HEK293 (cell line): Measurements from ENCODE around the gene TSPAN2.

Source experiments
- CTCF ChIA-PET: fragments of 350-600 bp; formaldehyde crosslinking; extraction: SDS; loops from one replicate; lab custom pipeline; 2021; ENCODE audit warnings: antibody characterized with exemption; lab: Yijun Ruan, JAX
- POLR2A ChIA-PET: fragments of 300-600 bp; formaldehyde crosslinking; extraction: SDS; loops from one replicate; lab custom pipeline; 2020; ENCODE audit warnings: antibody characterized with exemption, inconsistent platforms; lab: Yijun Ruan, JAX
- H3K27ac ChIP-seq: fragments of 200-500 bp; sonication (Bioruptor generic); 2 replicates; pipeline ENCODE4 v1.5.1; 2014; ENCODE audit warnings: low read depth, low read length, control low read depth, inconsistent platforms; ENCODE audit errors: extremely low read depth
- H3K36me3 ChIP-seq, 2 experiments: fragments of 200-500 bp in 1 of 2; sonication (Bioruptor generic) in 1 of 2; 1 replicate in 1 of 2; 2 replicates in 1 of 2; pipeline ENCODE4 v1.5.1; 2014 to 2017; ENCODE audit warnings: inconsistent platforms in 2 of 2, low read length in 2 of 2; ENCODE audit not compliant: control insufficient read depth in 2 of 2, insufficient read depth in 1 of 2
- H3K4me1 ChIP-seq: fragments of 200-500 bp; sonication (Bioruptor generic); 2 replicates; pipeline ENCODE4 v1.5.1; 2014; ENCODE audit warnings: mild to moderate bottlenecking, low read length, inconsistent platforms; ENCODE audit not compliant: control insufficient read depth, insufficient read depth
- H3K4me3 ChIP-seq: 2 replicates; pipeline ENCODE4 v1.5.1; 2011; ENCODE audit warnings: low read depth, mild to moderate bottlenecking, control low read depth, low read length, moderate library complexity
- H3K9me3 ChIP-seq: fragments of 200-500 bp; sonication (Bioruptor generic); 2 replicates; pipeline ENCODE4 v1.5.1; 2014; ENCODE audit warnings: low read depth, low read length, inconsistent platforms; ENCODE audit not compliant: control insufficient read depth, insufficient read depth
- EGR2 ChIP-seq: fragments of 450-650 bp; formaldehyde crosslinking; IDR thresholded peaks from 2 replicates; pipeline ENCODE4 v1.5.1; 2016; ENCODE audit warnings: low read depth, missing biosample characterization, missing genetic modification characterization
- IKZF3 ChIP-seq: fragments of 450-650 bp; IDR thresholded peaks from 2 replicates; pipeline ENCODE4 v1.5.0; 2018; ENCODE audit warnings: missing biosample characterization, mild to moderate bottlenecking, missing genetic modification characterization, moderate library complexity
- KLF8 ChIP-seq: fragments of 450-650 bp; formaldehyde crosslinking; IDR thresholded peaks from 2 replicates; pipeline ENCODE4 v1.5.1; 2016; ENCODE audit warnings: missing biosample characterization, missing genetic modification characterization
- SP7 ChIP-seq: fragments of 450-650 bp; formaldehyde crosslinking; IDR thresholded peaks from 2 replicates; pipeline ENCODE4 v1.5.1; 2016; ENCODE audit warnings: missing biosample characterization, missing genetic modification characterization
- TRIM28 ChIP-seq: IDR thresholded peaks from 2 replicates; pipeline ENCODE4 v1.6.1; 2011; ENCODE audit warnings: low read length, control low read depth, borderline replicate concordance
- ZBTB8A ChIP-seq: fragments of 450-650 bp; formaldehyde crosslinking; IDR thresholded peaks from 2 replicates; pipeline ENCODE4 v1.5.1; 2016; ENCODE audit warnings: missing biosample characterization, missing genetic modification characterization
- ZFHX2 ChIP-seq: fragments of 450-650 bp; formaldehyde crosslinking; conservative IDR thresholded peaks from 2 replicates; pipeline ENCODE4 v1.5.1; 2016; ENCODE audit warnings: missing biosample characterization, missing genetic modification characterization
- ZNF10 ChIP-seq: fragments of 450-650 bp; formaldehyde crosslinking; IDR thresholded peaks from 2 replicates; pipeline ENCODE4 v1.5.1; 2017; ENCODE audit warnings: missing biosample characterization, missing genetic modification characterization
- ZNF138 ChIP-seq: fragments of 450-650 bp; formaldehyde crosslinking; IDR thresholded peaks from 2 replicates; pipeline ENCODE4 v1.5.1; 2016; ENCODE audit warnings: missing biosample characterization, missing genetic modification characterization, borderline replicate concordance
- ZNF140 ChIP-seq: fragments of 450-650 bp; formaldehyde crosslinking; IDR thresholded peaks from 2 replicates; pipeline ENCODE4 v1.5.1; 2016; ENCODE audit warnings: missing biosample characterization, missing genetic modification characterization
- ZNF175 ChIP-seq: fragments of 450-650 bp; formaldehyde crosslinking; IDR thresholded peaks from 2 replicates; pipeline ENCODE4 v1.5.1; 2016; ENCODE audit warnings: missing biosample characterization, missing genetic modification characterization
- ZNF2 ChIP-seq: fragments of 450-650 bp; formaldehyde crosslinking; IDR thresholded peaks from 2 replicates; pipeline ENCODE4 v1.5.1; 2016; ENCODE audit warnings: missing biosample characterization, missing genetic modification characterization
- ZNF23 ChIP-seq: fragments of 450-650 bp; formaldehyde crosslinking; IDR thresholded peaks from 2 replicates; pipeline ENCODE4 v1.5.1; 2016; ENCODE audit warnings: missing biosample characterization, missing genetic modification characterization, borderline replicate concordance
- ZNF366 ChIP-seq: fragments of 450-650 bp; formaldehyde crosslinking; conservative IDR thresholded peaks from 2 replicates; pipeline ENCODE4 v1.5.1; 2016; ENCODE audit warnings: missing biosample characterization, missing genetic modification characterization
- ZNF433 ChIP-seq: fragments of 450-650 bp; formaldehyde crosslinking; IDR thresholded peaks from 2 replicates; pipeline ENCODE4 v1.5.1; 2016; ENCODE audit warnings: missing biosample characterization, missing genetic modification characterization, low read depth
- ZNF501 ChIP-seq: fragments of 450-650 bp; formaldehyde crosslinking; IDR thresholded peaks from 2 replicates; pipeline ENCODE4 v1.5.1; 2016; ENCODE audit warnings: missing biosample characterization, missing genetic modification characterization
- ZNF510 ChIP-seq: fragments of 450-650 bp; formaldehyde crosslinking; IDR thresholded peaks from 2 replicates; pipeline ENCODE4 v1.5.1; 2018; ENCODE audit warnings: mild to moderate bottlenecking, missing genetic modification characterization, missing biosample characterization; ENCODE audit not compliant: insufficient replicate concordance
- ZNF514 ChIP-seq: fragments of 450-650 bp; formaldehyde crosslinking; IDR thresholded peaks from 2 replicates; pipeline ENCODE4 v1.5.1; 2016; ENCODE audit warnings: missing biosample characterization, missing genetic modification characterization
- ZNF571 ChIP-seq: fragments of 450-650 bp; formaldehyde crosslinking; IDR thresholded peaks from 2 replicates; pipeline ENCODE4 v1.5.0; 2017; ENCODE audit warnings: missing biosample characterization, missing genetic modification characterization
- ZNF596 ChIP-seq: fragments of 450-650 bp; IDR thresholded peaks from 2 replicates; pipeline ENCODE4 v1.5.0; 2018; ENCODE audit warnings: missing biosample characterization, mild to moderate bottlenecking, missing genetic modification characterization, moderate library complexity
- ZNF776 ChIP-seq: fragments of 450-650 bp; formaldehyde crosslinking; IDR thresholded peaks from 2 replicates; pipeline ENCODE4 v1.5.0; 2017; ENCODE audit warnings: missing biosample characterization, missing genetic modification characterization, borderline replicate concordance
- ZNF777 ChIP-seq: fragments of 450-650 bp; formaldehyde crosslinking; IDR thresholded peaks from 2 replicates; pipeline ENCODE4 v1.5.1; 2017; ENCODE audit warnings: missing biosample characterization, missing genetic modification characterization, borderline replicate concordance
- ZNF830 ChIP-seq: fragments of 450-650 bp; IDR thresholded peaks from 2 replicates; pipeline ENCODE4 v1.5.0; 2018; ENCODE audit warnings: missing biosample characterization, missing genetic modification characterization, low read depth, mild to moderate bottlenecking, moderate library complexity
- TF ChIP-seq, protein P1 (sequence below): fragments of 450-650 bp; formaldehyde crosslinking; IDR thresholded peaks from 2 replicates; pipeline ENCODE4 v1.5.1; 2016; ENCODE audit warnings: missing biosample characterization, missing genetic modification characterization
- TF ChIP-seq, protein P2 (sequence below): fragments of 450-650 bp; formaldehyde crosslinking; IDR thresholded peaks from 2 replicates; pipeline ENCODE4 v1.5.1; 2016; ENCODE audit warnings: missing biosample characterization, missing genetic modification characterization, borderline replicate concordance
- TF ChIP-seq, protein P3 (sequence below): fragments of 450-650 bp; formaldehyde crosslinking; IDR thresholded peaks from 2 replicates; pipeline ENCODE4 v1.5.1; 2016; ENCODE audit warnings: missing biosample characterization, missing genetic modification characterization

The TSPAN2 gene

DNA sequence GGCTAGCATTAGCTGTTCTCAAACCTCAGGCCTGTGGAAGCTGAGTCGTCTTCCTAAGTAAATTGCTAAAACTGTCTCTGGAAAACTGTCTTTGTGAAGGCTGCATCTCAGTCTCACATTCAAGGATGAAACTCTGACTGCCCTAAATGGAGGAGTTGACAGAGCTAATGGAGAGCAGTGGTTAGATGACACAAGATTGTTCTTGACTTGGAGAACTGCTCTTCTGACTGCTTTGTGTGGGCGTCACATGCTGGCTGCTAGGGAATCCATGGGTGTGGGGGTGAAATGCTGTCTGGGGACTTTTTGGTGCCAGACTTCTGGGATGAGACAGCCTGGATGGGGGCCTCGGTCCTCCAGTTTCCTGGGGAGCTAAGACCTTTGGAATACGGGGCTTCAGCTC, 24.5 kb upstream of the TSPAN2 start:
- no peaks in the 10 kb centered on the region for H3K9me3 ChIP-seq
- H3K4me3 ChIP-seq: no peak overlapping the region
- H3K36me3 ChIP-seq: no peaks in the 10 kb centered on the region
- H3K4me1 ChIP-seq: no peaks in the 10 kb centered on the region; the same call in 1 of the 2 replicates
- POLR2A ChIA-PET: no interaction called here
- TF ChIP-seq ZNF501 (tag by site-specific recombination): no peak
- TF ChIP-seq ZNF2 (tag by site-specific recombination): no peak
- no peak for TF ChIP-seq ZNF596
- TF ChIP-seq ZFHX2 (tag by site-specific recombination): peak; percentile 40
- no peak for TF ChIP-seq ZNF510 (tag by site-specific recombination)
- no peak for TF ChIP-seq KLF8 (tag by site-specific recombination)
- no peak for TF ChIP-seq TRIM28
- TF ChIP-seq EGR2 (tag by site-specific recombination): 0 out of 2 replicates have a peak, but pooled peaks have one; percentile 31
- no peak for TF ChIP-seq ZNF433 (tag by site-specific recombination)
- TF ChIP-seq, protein P1, sequence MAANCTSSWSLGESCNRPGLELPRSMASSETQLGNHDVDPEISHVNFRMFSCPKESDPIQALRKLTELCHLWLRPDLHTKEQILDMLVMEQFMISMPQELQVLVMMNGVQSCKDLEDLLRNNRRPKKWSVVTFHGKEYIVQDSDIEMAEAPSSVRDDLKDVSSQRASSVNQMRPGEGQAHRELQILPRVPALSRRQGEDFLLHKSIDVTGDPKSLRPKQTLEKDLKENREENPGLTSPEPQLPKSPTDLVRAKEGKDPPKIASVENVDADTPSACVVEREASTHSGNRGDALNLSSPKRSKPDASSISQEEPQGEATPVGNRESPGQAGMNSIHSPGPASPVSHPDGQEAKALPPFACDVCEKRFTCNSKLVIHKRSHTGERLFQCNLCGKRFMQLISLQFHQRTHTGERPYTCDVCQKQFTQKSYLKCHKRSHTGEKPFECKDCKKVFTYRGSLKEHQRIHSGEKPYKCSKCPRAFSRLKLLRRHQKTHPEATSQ (tag by site-specific recombination): no peak
- TF ChIP-seq ZNF366: no peak
- CTCF ChIA-PET: interaction anchor here (0.6 to 3.5 kb wide), 20 partner anchors 12 to 534 kb away, joined by 3 to 27 read pairs (median 6); partner anchors contain the start of gene TSPAN2
- H3K27ac ChIP-seq: no peak overlapping the region

DNA sequence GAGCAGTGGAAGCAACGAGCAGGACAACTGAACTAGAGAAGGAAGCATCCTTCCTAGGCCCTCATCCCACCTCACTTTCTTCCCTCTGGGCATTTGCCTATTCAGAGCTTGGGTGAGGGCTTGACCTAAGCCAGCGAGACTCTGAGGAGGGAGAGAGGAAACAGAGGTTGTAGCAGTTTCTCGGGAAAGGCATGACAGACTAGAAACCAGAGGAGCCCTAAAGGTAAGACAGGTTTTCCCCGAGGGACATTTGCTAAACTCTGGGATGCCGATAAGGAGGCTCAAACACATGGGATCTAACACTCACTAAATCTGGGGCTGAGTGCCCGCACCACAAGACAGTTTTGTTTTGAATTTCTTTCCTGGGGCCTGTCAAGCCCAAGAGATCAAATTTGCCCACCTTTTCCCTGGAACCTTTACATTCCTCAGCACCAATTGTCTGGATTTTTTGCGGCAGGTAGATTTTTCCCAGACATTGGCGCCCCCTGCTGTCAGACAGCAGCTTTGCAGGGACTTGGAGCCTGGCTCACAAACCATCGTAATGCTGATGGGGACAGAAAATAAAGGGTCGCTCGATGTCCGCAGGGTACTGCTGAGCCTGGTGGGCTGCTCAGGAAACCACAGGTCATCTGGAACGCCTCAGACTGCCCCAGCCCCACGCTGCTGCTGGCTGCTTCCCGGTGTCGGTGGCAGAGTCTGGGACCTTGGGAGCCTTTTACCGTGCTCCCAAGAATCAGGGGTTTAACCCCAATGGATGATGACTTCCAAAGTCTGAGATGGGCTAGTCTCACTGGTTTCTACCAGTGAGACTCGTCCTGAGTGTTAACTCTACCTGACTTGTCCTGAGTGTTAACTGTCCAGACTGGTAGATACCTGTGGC, 23.4 kb upstream of the TSPAN2 start:
- Histone ChIP-seq H3K4me1 (no peaks in the 10 kb centered on the region; the same call in 1 of the 2 replicates), H3K9me3 (no peaks in the 10 kb centered on the region), H3K36me3 (no peaks in the 10 kb centered on the region), H3K27ac (no peak overlapping the region), H3K4me3 (no peak overlapping the region)
- ChIA-PET CTCF (interaction anchor here (0.6 to 3.5 kb wide), 34 partner anchors 9 to 1134 kb away, joined by 3 to 27 read pairs (median 4); partner anchors contain the start of genes OLFML3 and TSPAN2), POLR2A (no interaction called here)
- TF ChIP-seq, protein P2, sequence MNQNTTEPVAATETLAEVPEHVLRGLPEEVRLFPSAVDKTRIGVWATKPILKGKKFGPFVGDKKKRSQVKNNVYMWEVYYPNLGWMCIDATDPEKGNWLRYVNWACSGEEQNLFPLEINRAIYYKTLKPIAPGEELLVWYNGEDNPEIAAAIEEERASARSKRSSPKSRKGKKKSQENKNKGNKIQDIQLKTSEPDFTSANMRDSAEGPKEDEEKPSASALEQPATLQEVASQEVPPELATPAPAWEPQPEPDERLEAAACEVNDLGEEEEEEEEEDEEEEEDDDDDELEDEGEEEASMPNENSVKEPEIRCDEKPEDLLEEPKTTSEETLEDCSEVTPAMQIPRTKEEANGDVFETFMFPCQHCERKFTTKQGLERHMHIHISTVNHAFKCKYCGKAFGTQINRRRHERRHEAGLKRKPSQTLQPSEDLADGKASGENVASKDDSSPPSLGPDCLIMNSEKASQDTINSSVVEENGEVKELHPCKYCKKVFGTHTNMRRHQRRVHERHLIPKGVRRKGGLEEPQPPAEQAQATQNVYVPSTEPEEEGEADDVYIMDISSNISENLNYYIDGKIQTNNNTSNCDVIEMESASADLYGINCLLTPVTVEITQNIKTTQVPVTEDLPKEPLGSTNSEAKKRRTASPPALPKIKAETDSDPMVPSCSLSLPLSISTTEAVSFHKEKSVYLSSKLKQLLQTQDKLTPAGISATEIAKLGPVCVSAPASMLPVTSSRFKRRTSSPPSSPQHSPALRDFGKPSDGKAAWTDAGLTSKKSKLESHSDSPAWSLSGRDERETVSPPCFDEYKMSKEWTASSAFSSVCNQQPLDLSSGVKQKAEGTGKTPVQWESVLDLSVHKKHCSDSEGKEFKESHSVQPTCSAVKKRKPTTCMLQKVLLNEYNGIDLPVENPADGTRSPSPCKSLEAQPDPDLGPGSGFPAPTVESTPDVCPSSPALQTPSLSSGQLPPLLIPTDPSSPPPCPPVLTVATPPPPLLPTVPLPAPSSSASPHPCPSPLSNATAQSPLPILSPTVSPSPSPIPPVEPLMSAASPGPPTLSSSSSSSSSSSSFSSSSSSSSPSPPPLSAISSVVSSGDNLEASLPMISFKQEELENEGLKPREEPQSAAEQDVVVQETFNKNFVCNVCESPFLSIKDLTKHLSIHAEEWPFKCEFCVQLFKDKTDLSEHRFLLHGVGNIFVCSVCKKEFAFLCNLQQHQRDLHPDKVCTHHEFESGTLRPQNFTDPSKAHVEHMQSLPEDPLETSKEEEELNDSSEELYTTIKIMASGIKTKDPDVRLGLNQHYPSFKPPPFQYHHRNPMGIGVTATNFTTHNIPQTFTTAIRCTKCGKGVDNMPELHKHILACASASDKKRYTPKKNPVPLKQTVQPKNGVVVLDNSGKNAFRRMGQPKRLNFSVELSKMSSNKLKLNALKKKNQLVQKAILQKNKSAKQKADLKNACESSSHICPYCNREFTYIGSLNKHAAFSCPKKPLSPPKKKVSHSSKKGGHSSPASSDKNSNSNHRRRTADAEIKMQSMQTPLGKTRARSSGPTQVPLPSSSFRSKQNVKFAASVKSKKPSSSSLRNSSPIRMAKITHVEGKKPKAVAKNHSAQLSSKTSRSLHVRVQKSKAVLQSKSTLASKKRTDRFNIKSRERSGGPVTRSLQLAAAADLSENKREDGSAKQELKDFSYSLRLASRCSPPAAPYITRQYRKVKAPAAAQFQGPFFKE (tag by site-specific recombination): no peak
- no peak for TF ChIP-seq ZNF571 (tag by site-specific recombination)
- TF ChIP-seq ZNF175: no peak
- no peak for TF ChIP-seq ZNF10 (tag by site-specific recombination)
- no peak for TF ChIP-seq ZBTB8A (tag by site-specific recombination)
- no peak for TF ChIP-seq ZNF830 (tag by site-specific recombination)
- no peak for TF ChIP-seq ZNF138 (tag by site-specific recombination)
- TF ChIP-seq IKZF3: peak; percentile 56; the same call in 1 of the 2 replicates
- no peak for TF ChIP-seq ZNF777
- TF ChIP-seq ZNF140: no peak
- TF ChIP-seq ZNF23 (tag by site-specific recombination): no peak
- TF ChIP-seq ZNF776 (tag by site-specific recombination): no peak
- TF ChIP-seq, protein P3, sequence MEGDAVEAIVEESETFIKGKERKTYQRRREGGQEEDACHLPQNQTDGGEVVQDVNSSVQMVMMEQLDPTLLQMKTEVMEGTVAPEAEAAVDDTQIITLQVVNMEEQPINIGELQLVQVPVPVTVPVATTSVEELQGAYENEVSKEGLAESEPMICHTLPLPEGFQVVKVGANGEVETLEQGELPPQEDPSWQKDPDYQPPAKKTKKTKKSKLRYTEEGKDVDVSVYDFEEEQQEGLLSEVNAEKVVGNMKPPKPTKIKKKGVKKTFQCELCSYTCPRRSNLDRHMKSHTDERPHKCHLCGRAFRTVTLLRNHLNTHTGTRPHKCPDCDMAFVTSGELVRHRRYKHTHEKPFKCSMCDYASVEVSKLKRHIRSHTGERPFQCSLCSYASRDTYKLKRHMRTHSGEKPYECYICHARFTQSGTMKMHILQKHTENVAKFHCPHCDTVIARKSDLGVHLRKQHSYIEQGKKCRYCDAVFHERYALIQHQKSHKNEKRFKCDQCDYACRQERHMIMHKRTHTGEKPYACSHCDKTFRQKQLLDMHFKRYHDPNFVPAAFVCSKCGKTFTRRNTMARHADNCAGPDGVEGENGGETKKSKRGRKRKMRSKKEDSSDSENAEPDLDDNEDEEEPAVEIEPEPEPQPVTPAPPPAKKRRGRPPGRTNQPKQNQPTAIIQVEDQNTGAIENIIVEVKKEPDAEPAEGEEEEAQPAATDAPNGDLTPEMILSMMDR: peak; percentile 61
- no peak for TF ChIP-seq SP7 (tag by site-specific recombination)
- 0 out of 2 replicates have a peak, but pooled peaks have one; percentile 24 for TF ChIP-seq ZNF2 (tag by site-specific recombination)
- TF ChIP-seq ZNF514: no peak
